Thyroid gland (tissue), 4 donors: Measurements from ENCODE around the gene ERMARD. TPM values are rescaled to one million over a fixed set of nuclear protein-coding genes. Genes with fewer than 3 reads are reported as not detected.

Experiments
- DNase-seq, 2 donors: peaks; one replicate each; pipeline ENCODE4 v3.0.0-alpha.2; 2019
- H3K27ac ChIP-seq, 3 donors: fragments of 200-600 bp; sonication (generic); 1 replicate in 2 of 3; 2 replicates in 1 of 3; pipeline ENCODE4 v1.5.1; 2016 to 2019; ENCODE audit warnings: mild to moderate bottlenecking in 1 of 3, moderate library complexity in 1 of 3
- H3K27me3 ChIP-seq: fragments of 200-600 bp; sonication (generic); one replicate; pipeline ENCODE4 v1.5.1; 2019
- H3K36me3 ChIP-seq, 2 donors: fragments of 200-600 bp; sonication (generic); one replicate each; pipeline ENCODE4 v1.5.1; 2016 to 2019
- H3K4me1 ChIP-seq, 2 donors: fragments of 200-600 bp; sonication (generic); one replicate each; pipeline ENCODE4 v1.5.1; 2017 to 2019
- H3K4me3 ChIP-seq, 3 donors: fragments of 200-600 bp; sonication (generic); replicated peaks in 1 of 3; 1 replicate in 2 of 3; 2 replicates in 1 of 3; pipeline ENCODE4 v1.5.1; 2016; ENCODE audit warnings: mild to moderate bottlenecking in 1 of 3
- H3K9me3 ChIP-seq: fragments of 200-600 bp; sonication (generic); one replicate; pipeline ENCODE4 v1.5.1; 2017
- POLR2A ChIP-seq, 2 donors: fragments of 450-650 bp; IDR thresholded peaks; one replicate each; pipeline ENCODE4 v1.6.1; 2017; ENCODE audit warnings: antibody characterized with exemption in 2 of 2, mild to moderate bottlenecking in 2 of 2, moderate library complexity in 1 of 2
- WGBS, 2 donors: methylation state at CpG; one replicate each; pipeline ENCODE4 v1.1.5; 2017; 5-methylcytosine and 5-hydroxymethylcytosine counted together
- intact Hi-C: fragments of 100-400 bp; cut with DNase I; formaldehyde crosslinking; loops from one replicate; pipeline ENCODE4 v1.15.1; 2023
- total RNA-seq, 4 donors: library from RNA; depleted of rRNA; stranded (reverse); fragments of >200 nt; gene quantifications; one replicate each; pipeline ENCODE4 v1.2.3, GENCODE V29; 2016
- TF ChIP-seq, protein P1 (sequence below), 6 experiments: fragments of 200-600 bp in 3 of 6; fragments of 450-650 bp in 3 of 6; sonication (generic) in 3 of 6; IDR thresholded peaks; one replicate each; pipeline ENCODE4 v1.5.1; 2016 to 2019; ENCODE audit warnings: antibody characterized with exemption in 6 of 6, mild to moderate bottlenecking in 2 of 6, inconsistent platforms in 1 of 6, moderate library complexity in 1 of 6

ERMARD gene
- total RNA-seq, 4 donors from 2014 or later, result 29.4 to 49.8 (median 32.0) TPM

DNA sequence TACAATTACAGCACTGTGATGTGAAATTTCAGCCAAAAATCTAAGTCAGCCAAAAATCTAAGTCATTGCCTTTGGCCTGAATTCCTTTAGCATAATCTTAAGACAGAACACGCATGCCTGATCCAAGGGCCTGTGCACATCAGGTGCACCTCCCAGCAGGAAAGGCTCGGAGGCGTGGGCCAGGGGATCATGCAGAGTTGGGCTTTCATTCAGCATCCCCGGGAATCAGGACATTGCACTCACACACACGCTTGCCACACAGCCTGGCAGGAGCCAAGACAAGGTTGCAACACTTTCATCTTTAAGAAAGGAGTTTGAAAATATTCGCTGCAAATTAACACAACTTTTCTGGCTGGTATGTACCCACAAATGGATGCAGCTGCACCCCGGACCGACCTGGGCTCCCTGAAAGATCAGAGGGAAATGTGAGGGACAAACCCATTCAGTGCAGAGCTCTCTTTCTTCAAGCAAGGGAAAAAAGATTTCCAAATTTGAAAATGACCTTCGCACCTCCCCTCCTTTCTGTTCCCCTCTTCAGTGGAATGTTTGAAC, 48.8 kb downstream of the ERMARD start:
- TF ChIP-seq POLR2A (IDR thresholded peaks at IDR 0.05), result no peak
- TF ChIP-seq, protein P1, sequence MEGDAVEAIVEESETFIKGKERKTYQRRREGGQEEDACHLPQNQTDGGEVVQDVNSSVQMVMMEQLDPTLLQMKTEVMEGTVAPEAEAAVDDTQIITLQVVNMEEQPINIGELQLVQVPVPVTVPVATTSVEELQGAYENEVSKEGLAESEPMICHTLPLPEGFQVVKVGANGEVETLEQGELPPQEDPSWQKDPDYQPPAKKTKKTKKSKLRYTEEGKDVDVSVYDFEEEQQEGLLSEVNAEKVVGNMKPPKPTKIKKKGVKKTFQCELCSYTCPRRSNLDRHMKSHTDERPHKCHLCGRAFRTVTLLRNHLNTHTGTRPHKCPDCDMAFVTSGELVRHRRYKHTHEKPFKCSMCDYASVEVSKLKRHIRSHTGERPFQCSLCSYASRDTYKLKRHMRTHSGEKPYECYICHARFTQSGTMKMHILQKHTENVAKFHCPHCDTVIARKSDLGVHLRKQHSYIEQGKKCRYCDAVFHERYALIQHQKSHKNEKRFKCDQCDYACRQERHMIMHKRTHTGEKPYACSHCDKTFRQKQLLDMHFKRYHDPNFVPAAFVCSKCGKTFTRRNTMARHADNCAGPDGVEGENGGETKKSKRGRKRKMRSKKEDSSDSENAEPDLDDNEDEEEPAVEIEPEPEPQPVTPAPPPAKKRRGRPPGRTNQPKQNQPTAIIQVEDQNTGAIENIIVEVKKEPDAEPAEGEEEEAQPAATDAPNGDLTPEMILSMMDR (IDR thresholded peaks at IDR 0.05), result no peak
- Histone ChIP-seq H3K9me3 (no peaks in the 10 kb centered on the region), H3K36me3 (no peaks in the 10 kb centered on the region), H3K27me3 (no peaks in the 10 kb centered on the region), H3K27ac (peak overlapping the region in 1 of 3 donors; percentile 79), H3K4me1 (peaks cover 26 to 42% of the 10 kb centered on the region in 2 donors), H3K4me3 (no peak overlapping the region)
- peak in 1 of 2 donors; percentile 28 for DNase-seq
- 60 to 78% methylated on average over 9 of the region's 9 CpGs for WGBS, 2 donors
- intact Hi-C loops, result no loop called here

DNA sequence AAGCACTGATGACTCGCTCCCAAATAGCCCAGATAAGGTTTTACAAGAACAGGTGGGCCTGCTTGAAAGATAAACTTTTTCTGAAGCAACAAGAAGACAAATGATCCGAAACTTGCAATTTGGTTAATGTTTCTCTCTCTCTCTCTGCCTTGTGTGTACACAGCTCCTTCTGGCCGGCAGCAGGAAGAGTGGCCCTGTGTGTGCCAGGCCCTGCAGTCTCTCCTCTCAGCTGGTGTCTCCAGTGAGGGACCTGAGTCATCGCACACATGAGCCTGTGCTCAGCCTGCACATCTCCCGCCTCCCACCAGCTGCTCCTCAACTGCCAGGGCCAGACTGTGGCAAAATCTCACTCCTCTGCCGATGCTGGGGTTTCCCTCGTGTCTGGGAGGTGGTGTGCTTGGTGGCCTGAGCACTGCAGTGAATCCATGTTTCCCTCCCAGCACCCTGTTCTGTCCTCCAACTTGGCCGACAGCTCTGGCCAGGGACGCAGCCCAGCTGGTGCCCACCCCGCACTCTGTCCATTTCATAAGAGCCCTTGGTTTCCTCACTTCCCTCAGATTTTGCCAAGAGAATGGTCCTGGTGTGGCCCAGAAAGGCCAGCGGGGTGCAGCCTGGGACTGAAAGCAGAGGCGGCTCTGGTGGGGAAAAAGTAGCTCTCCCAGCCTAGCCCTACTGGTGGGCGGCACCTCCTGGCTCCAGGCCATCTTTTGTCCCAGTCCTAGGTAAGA, 49.4 kb downstream of the ERMARD start:
- peak overlapping the region; percentile 50 to 80 (median 79) for H3K27ac ChIP-seq
- no peak overlapping the region for H3K4me3 ChIP-seq
- 52 to 60% methylated on average over 12 of the region's 13 CpGs for WGBS, 2 donors
- peaks cover 26 to 42% of the 10 kb centered on the region in 2 donors for H3K4me1 ChIP-seq
- no peaks in the 10 kb centered on the region for H3K36me3 ChIP-seq
- H3K9me3 ChIP-seq, result no peaks in the 10 kb centered on the region
- no peaks in the 10 kb centered on the region for H3K27me3 ChIP-seq
- TF ChIP-seq POLR2A (IDR thresholded peaks at IDR 0.05), result peak in 1 of 2 donors; percentile 8
- TF ChIP-seq, protein P1 (IDR thresholded peaks at IDR 0.05), result no peak
- intact Hi-C loops, result no loop called here
- DNase-seq, result peak; percentile 69 to 81

DNA sequence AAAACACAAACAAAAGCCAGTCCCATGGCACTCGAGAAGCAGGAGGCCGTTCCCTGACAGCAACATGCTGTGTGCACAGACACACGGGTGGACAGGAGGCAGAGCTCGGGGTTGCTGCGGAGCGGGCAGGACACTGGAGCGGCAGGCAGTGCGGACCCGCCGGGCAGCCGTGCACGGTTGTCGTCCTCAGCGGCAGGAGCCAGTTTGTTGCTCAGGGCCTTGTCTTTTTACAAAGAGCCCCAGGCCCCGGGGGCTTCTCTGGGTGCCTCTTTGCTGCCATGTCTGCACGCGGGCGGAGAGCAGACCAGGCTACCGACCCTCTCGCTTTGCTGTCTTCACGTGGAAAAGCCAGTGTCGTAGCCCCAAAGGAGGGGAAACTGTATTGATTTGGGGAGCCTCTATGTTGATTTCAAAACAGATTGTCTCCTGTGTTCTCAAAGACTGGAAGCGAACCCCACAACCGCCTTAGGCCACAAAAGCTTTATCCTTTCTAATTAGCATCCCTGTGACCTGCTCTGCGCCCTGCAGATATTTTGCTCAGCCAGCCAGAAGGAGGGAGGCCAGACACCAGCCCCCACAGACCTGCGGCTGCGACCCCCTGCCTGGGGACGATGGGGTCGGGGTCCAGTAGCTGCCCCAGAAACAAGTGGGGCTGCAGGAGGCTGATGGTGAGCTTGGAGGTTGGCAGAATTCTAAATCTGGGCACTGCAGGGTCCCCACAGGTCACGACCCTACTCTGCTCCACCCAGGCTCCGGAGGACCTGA, 50.2 kb downstream of the ERMARD start:
- 84 to 87% methylated on average over 29 to 30 of the region's 31 CpGs for WGBS, 2 donors
- peak overlapping the region; percentile 50 to 80 (median 79) for H3K27ac ChIP-seq
- no peak for TF ChIP-seq POLR2A (IDR thresholded peaks at IDR 0.05)
- TF ChIP-seq, protein P1 (IDR thresholded peaks at IDR 0.05), result no peak

DNA sequence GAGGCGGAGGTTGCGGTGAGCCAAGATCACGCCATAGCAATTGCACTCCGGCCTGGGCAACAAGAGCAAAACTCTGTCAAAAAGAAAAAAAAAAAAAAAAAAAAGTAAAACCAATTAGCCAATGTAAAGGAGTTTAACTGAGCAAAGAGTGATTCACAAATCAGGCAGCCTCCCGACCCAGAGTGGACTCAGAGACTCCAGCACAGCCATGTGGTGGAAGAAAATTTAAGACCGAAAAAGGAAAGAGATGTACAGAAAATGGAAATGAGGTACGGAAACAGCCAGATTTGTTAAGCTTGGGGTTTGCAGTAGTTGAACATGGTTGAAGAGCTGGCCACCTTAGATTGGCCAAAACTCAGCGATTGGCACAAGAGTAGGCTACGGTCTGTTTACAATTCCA, 51.4 kb downstream of the ERMARD start:
- no peaks in the 10 kb centered on the region for H3K9me3 ChIP-seq
- no peak overlapping the region for H3K4me3 ChIP-seq
- peaks cover 26 to 42% of the 10 kb centered on the region in 2 donors for H3K4me1 ChIP-seq
- no peaks in the 10 kb centered on the region for H3K27me3 ChIP-seq
- no peak for DNase-seq
- H3K36me3 ChIP-seq, result no peaks in the 10 kb centered on the region
- 94% methylated on average over 9 of the region's 9 CpGs for WGBS, 2 donors
- no peak overlapping the region for H3K27ac ChIP-seq
- TF ChIP-seq POLR2A (IDR thresholded peaks at IDR 0.05), result no peak
- TF ChIP-seq, protein P1 (IDR thresholded peaks at IDR 0.05), result no peak
- intact Hi-C loops, result no loop called here

More for the DNA sequence above, 50.2 kb downstream of the ERMARD start:
- Histone ChIP-seq H3K9me3 (no peaks in the 10 kb centered on the region), H3K4me1 (peaks cover 26 to 42% of the 10 kb centered on the region in 2 donors), H3K4me3 (no peak overlapping the region), H3K36me3 (no peaks in the 10 kb centered on the region), H3K27me3 (no peaks in the 10 kb centered on the region)
- intact Hi-C loops, result no loop called here
- DNase-seq, result no peak
